ENCODE measurements around the gene CDH22. TPM values are rescaled to one million over a fixed set of nuclear protein-coding genes. Genes with fewer than 3 reads are reported as not detected.

The CDH22 gene
- total and polyA plus RNA-seq, 10 of the 15 experiments (the other 5 are each of a cell fraction or from before 2014, with no cell fraction given): not detected

- no peak for TF ChIP-seq EP300 (IDR thresholded peaks at IDR 0.05; ENCODE audit: borderline replicate concordance in 1 of 2, control insufficient read depth in 1 of 2, low read depth in 2 of 2, low read length in 2 of 2)
- TF ChIP-seq SP1 (IDR thresholded peaks at IDR 0.05; ENCODE audit: low read depth, low read length): no peak
- TF ChIP-seq TCF12 (IDR thresholded peaks at IDR 0.05; ENCODE audit: low read depth, low read length): no peak
- no peak for TF ChIP-seq CHD2 (IDR thresholded peaks at IDR 0.05; ENCODE audit: borderline replicate concordance, low read depth, low read length)
- no peak for TF ChIP-seq BHLHE40 (IDR thresholded peaks at IDR 0.05; ENCODE audit: borderline replicate concordance in 1 of 2, low read depth in 2 of 2, low read length in 1 of 2)
- no peak for TF ChIP-seq JUND (IDR thresholded peaks at IDR 0.05; ENCODE audit: low read depth, low read length)
- no peak for TF ChIP-seq BCLAF1 (IDR thresholded peaks at IDR 0.05)
Measured at GRCh38 chr20:46322641-46323040, 14.3 kb upstream of the CDH22 start (continued).

GRCh38 chr20:46317685-46318177, 9.4 kb upstream of the CDH22 start:
- no peak overlapping the region for H3K4me3 ChIP-seq
- DNase-seq (ENCODE audit: low read depth, low spot score) (no peak), ATAC-seq (no peak), FAIRE-seq (no peak)
- H2AFZ ChIP-seq (ENCODE audit: control insufficient read depth, low read depth, low read length): no peak overlapping the region
- TF ChIP-seq BRCA1 (IDR thresholded peaks at IDR 0.05; ENCODE audit: low read depth, low read length) (no peak), USF2 (IDR thresholded peaks at IDR 0.05; ENCODE audit: borderline replicate concordance, low read depth, low read length) (no peak), MTA3 (IDR thresholded peaks at IDR 0.05; ENCODE audit: borderline replicate concordance, low read length) (no peak), RAD51 (IDR thresholded peaks at IDR 0.05) (no peak), SMAD1 (IDR thresholded peaks at IDR 0.05; ENCODE audit: low read depth, partially characterized antibody) (no peak), EP300 (IDR thresholded peaks at IDR 0.05; ENCODE audit: borderline replicate concordance in 1 of 2, control insufficient read depth in 1 of 2, low read depth in 2 of 2, low read length in 2 of 2) (no peak), DPF2 (IDR thresholded peaks at IDR 0.05) (no peak), ESRRA (IDR thresholded peaks at IDR 0.05; ENCODE audit: low read length) (no peak), ATF7 (IDR thresholded peaks at IDR 0.05; ENCODE audit: low read depth) (no peak), BCL11A (IDR thresholded peaks at IDR 0.05; ENCODE audit: low read depth, low read length) (no peak)
- H3K9ac ChIP-seq (ENCODE audit: control insufficient read depth, insufficient read depth, low read length): no peak overlapping the region
- H3K4me1 ChIP-seq (ENCODE audit: control insufficient read depth, insufficient read depth, low read length): no peaks in the 10 kb centered on the region
- peaks cover 18 to 25% of the 10 kb centered on the region in 2 experiments for H3K27me3 ChIP-seq (replicated peaks in 1 of 2; ENCODE audit: control insufficient read depth in 2 of 2, insufficient read depth in 2 of 2, low read length in 1 of 2)
- no peaks in the 10 kb centered on the region for H3K36me3 ChIP-seq (ENCODE audit: control insufficient read depth in 2 of 2, insufficient read depth in 2 of 2, low read length in 1 of 2)
- no peaks in the 10 kb centered on the region for H4K20me1 ChIP-seq (ENCODE audit: control insufficient read depth, insufficient read depth)
- CTCF ChIA-PET: interaction anchor here (0.5 kb wide), 1 partner anchor 787 kb away, joined by 3 read pairs; no protein-coding TSS in a partner anchor
- BruUV-seq (replicated peaks): no TSS peak
- in situ Hi-C loops (cut with MboI): no loop called here
- no peak overlapping the region for H3K4me2 ChIP-seq (ENCODE audit: control insufficient read depth, insufficient read depth)
- H3K27ac ChIP-seq (ENCODE audit: control insufficient read depth, insufficient read depth): no peak overlapping the region
- SMC1A ChIA-PET (ENCODE audit: uncharacterized antibody, unreplicated experiment): no interaction called here
- RAD21 ChIA-PET (ENCODE audit: unreplicated experiment): no interaction called here
- H3K79me2 ChIP-seq (ENCODE audit: control insufficient read depth, insufficient read depth, low read length): no peaks in the 10 kb centered on the region
- H3K9me3 ChIP-seq (replicated peaks; ENCODE audit: control insufficient read depth, insufficient read depth, low read length): no peaks in the 10 kb centered on the region
- 55% methylated on average over 7 of the region's 7 CpGs for WGBS (ENCODE audit: insufficient coverage, insufficient replicate concordance, low lambda C conversion rate, missing lambda C conversion rate)
- intact Hi-C loops (cut with micrococcal nuclease; ENCODE audit: unreplicated experiment): no loop called here
- POLR2A ChIA-PET: no interaction called here

All from GM12878 (cell line).